Measurements from ENCODE around the gene COG7. TPM values are rescaled to one million over a fixed set of nuclear protein-coding genes. Genes with fewer than 3 reads are reported as not detected.

The COG7 gene
- total RNA-seq, 1 donor from 2014 or later = 21.4 TPM

DNA sequence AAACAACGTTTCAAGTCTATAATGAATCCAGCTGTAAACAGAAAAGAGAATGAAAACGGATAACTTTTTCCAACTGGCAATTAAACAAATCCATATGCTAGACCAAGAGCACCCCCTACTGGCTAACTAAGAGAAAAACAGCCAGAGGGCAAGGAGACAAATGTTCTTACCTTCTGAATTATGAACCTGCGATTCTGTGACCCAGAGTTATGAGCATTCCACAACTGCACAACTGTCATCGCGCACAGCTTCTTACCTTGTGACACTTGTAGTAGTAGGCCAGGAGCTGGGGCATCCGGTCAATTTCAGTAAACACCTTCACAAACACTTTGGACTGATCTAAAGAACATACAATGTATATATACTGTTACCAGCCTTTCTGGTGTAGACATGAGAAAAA, 18.6 kb downstream of the COG7 start:
- no peaks in the 10 kb centered on the region for H3K27me3 ChIP-seq
- H3K27ac ChIP-seq = peak overlapping the region; percentile 58
- TF ChIP-seq POLR2A (IDR thresholded peaks at IDR 0.05) = no peak
- TF ChIP-seq POLR2AphosphoS5 (IDR thresholded peaks at IDR 0.05; ENCODE audit: insufficient read depth in 1 of 2, low read depth in 1 of 2) = peak in 1 of 2 donors; percentile 65
- TF ChIP-seq, protein P1, sequence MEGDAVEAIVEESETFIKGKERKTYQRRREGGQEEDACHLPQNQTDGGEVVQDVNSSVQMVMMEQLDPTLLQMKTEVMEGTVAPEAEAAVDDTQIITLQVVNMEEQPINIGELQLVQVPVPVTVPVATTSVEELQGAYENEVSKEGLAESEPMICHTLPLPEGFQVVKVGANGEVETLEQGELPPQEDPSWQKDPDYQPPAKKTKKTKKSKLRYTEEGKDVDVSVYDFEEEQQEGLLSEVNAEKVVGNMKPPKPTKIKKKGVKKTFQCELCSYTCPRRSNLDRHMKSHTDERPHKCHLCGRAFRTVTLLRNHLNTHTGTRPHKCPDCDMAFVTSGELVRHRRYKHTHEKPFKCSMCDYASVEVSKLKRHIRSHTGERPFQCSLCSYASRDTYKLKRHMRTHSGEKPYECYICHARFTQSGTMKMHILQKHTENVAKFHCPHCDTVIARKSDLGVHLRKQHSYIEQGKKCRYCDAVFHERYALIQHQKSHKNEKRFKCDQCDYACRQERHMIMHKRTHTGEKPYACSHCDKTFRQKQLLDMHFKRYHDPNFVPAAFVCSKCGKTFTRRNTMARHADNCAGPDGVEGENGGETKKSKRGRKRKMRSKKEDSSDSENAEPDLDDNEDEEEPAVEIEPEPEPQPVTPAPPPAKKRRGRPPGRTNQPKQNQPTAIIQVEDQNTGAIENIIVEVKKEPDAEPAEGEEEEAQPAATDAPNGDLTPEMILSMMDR (IDR thresholded peaks at IDR 0.05) = peak; percentile 61 to 89 (median 82)

GRCh38 chr16:23433261-23433920, 19.6 kb downstream of the COG7 start:
- intact Hi-C loops (cut with DNase I) = loop anchor here (5.0 to 10.0 kb wide), 2 partner anchors 136 to 539 kb away; no protein-coding TSS in a partner anchor
- Histone ChIP-seq H3K4me1 (peaks cover 8% of the 10 kb centered on the region), H3K27ac (peak overlapping the region; percentile 58), H3K27me3 (no peaks in the 10 kb centered on the region), H3K4me3 (no peak overlapping the region), H3K9me3 (no peaks in the 10 kb centered on the region), H3K36me3 (peaks cover 0 to 28% of the 10 kb centered on the region in 2 donors)
- DNase-seq (ENCODE audit: extremely low spot score in 2 of 2) = no peak
- TF ChIP-seq, protein P1 (IDR thresholded peaks at IDR 0.05) = no peak
- TF ChIP-seq POLR2AphosphoS5 (IDR thresholded peaks at IDR 0.05; ENCODE audit: insufficient read depth in 1 of 2, low read depth in 1 of 2) = no peak
- no peak for TF ChIP-seq POLR2A (IDR thresholded peaks at IDR 0.05)

More for the DNA sequence above, 18.6 kb downstream of the COG7 start:
- Histone ChIP-seq H3K4me3 (no peak overlapping the region), H3K36me3 (peaks cover 0 to 27% of the 10 kb centered on the region in 2 donors), H3K4me1 (peaks cover 8% of the 10 kb centered on the region), H3K9me3 (no peaks in the 10 kb centered on the region)
- DNase-seq (ENCODE audit: extremely low spot score in 2 of 2) = no peak
- intact Hi-C loops (cut with DNase I) = loop anchor here (5.0 to 10.0 kb wide), 2 partner anchors 137 to 540 kb away; no protein-coding TSS in a partner anchor

- no peak for DNase-seq (ENCODE audit: extremely low spot score in 2 of 2)
- no peaks in the 10 kb centered on the region for H3K9me3 ChIP-seq
- TF ChIP-seq, protein P1 (IDR thresholded peaks at IDR 0.05) = no peak
- TF ChIP-seq POLR2A (IDR thresholded peaks at IDR 0.05) = no peak
- TF ChIP-seq POLR2AphosphoS5 (IDR thresholded peaks at IDR 0.05; ENCODE audit: insufficient read depth in 1 of 2, low read depth in 1 of 2) = no peak
- intact Hi-C loops (cut with DNase I) = loop anchor here (5.0 to 10.0 kb wide), 2 partner anchors 135 to 538 kb away; no protein-coding TSS in a partner anchor
- H3K4me3 ChIP-seq = no peak overlapping the region
- peak overlapping the region; percentile 58 for H3K27ac ChIP-seq
- no peaks in the 10 kb centered on the region for H3K27me3 ChIP-seq
- H3K4me1 ChIP-seq = peaks cover 8% of the 10 kb centered on the region
- peaks cover 0 to 24% of the 10 kb centered on the region in 2 donors for H3K36me3 ChIP-seq
These were observed 20.5 kb downstream of the COG7 start for GRCh38 chr16:23432176-23433128.

- Histone ChIP-seq H3K9me3 (no peaks in the 10 kb centered on the region), H3K27ac (no peak overlapping the region), H3K27me3 (no peaks in the 10 kb centered on the region), H3K4me3 (no peak overlapping the region), H3K36me3 (peaks cover 0 to 28% of the 10 kb centered on the region in 2 donors), H3K4me1 (peaks cover 20% of the 10 kb centered on the region)
- no peak for DNase-seq (ENCODE audit: extremely low spot score in 2 of 2)
- TF ChIP-seq POLR2AphosphoS5 (IDR thresholded peaks at IDR 0.05; ENCODE audit: insufficient read depth in 1 of 2, low read depth in 1 of 2) (peak in 1 of 2 donors; percentile 69), POLR2A (IDR thresholded peaks at IDR 0.05) (no peak)
- TF ChIP-seq, protein P1 (IDR thresholded peaks at IDR 0.05) = no peak
- intact Hi-C loops (cut with DNase I) = no loop called here
These were observed 24.6 kb downstream of the COG7 start for GRCh38 chr16:23428351-23428750.

All from vagina (tissue), 2 donors.